Right ventricle myocardium superior (tissue), 1 donor: ENCODE measurements around the gene ITPRID2. TPM values are rescaled to one million over a fixed set of nuclear protein-coding genes. Genes with fewer than 3 reads are reported as not detected.

Experiments used
- ATAC-seq: fragments of 200-7000 bp; cut with Tn5 transposase; one replicate; pipeline ENCODE4 v1.9.1; 2020; ENCODE audit warnings: mild to moderate bottlenecking; ENCODE audit not compliant: poor library complexity
- DNase-seq: peaks from one replicate; pipeline ENCODE4 v3.0.0-alpha.2; 2020
- intact Hi-C: fragments of 100-400 bp; cut with DNase I; formaldehyde crosslinking; loops from one replicate; pipeline ENCODE4 v1.11.2; 2022
- total RNA-seq: library from RNA; stranded (reverse); fragmentation: NEBNext Ultra II Directional; extraction: Animal tissue kit (Norgen Biotek cat#: 25700); gene quantifications from one replicate; pipeline ENCODE4 v1.2.1, GENCODE V29; 2021
- donor health status: DM: no; HTN: yes; CAD: no; lungs with severe emphysema.

The ITPRID2 gene
- total RNA-seq, 1 donor from 2014 or later, result 65.6 TPM

GRCh38 chr2:181877181-181877664 lies 14.3 kb upstream of the ITPRID2 start:
- no peak for ATAC-seq
- intact Hi-C loops, result no loop called here
- DNase-seq, result no peak

GRCh38 chr2:181878448-181878847 lies 13.1 kb upstream of the ITPRID2 start:
- ATAC-seq (no peak), DNase-seq (no peak)
- intact Hi-C loops, result no loop called here

GRCh38 chr2:181879295-181879694 lies 12.2 kb upstream of the ITPRID2 start:
- ATAC-seq (no peak), DNase-seq (no peak)
- intact Hi-C loops, result no loop called here

- ATAC-seq (no peak), DNase-seq (no peak)
- intact Hi-C loops, result no loop called here
These were observed 9.1 kb upstream of the ITPRID2 start for GRCh38 chr2:181882246-181883020.

- DNase-seq, result no peak
- ATAC-seq, result no peak
- intact Hi-C loops, result no loop called here
These were observed 6.9 kb upstream of the ITPRID2 start for GRCh38 chr2:181884601-181885000.

GRCh38 chr2:181885096-181885495 lies 6.4 kb upstream of the ITPRID2 start:
- DNase-seq (no peak), ATAC-seq (no peak)
- intact Hi-C loops, result no loop called here

- no peak for DNase-seq
- intact Hi-C loops, result no loop called here
- ATAC-seq, result no peak
These were observed 5.3 kb upstream of the ITPRID2 start for GRCh38 chr2:181886192-181886591.

GRCh38 chr2:181887045-181887444 lies 4.5 kb upstream of the ITPRID2 start:
- ATAC-seq (no peak), DNase-seq (no peak)
- intact Hi-C loops, result no loop called here

- intact Hi-C loops, result loop anchor here (5.0 kb wide), 1 partner anchor 147 kb away; no protein-coding TSS in a partner anchor
- ATAC-seq, result no peak
- no peak for DNase-seq
These were observed 1.8 kb upstream of the ITPRID2 start for GRCh38 chr2:181889776-181890175.

GRCh38 chr2:181890271-181890670 lies 1.3 kb upstream of the ITPRID2 start:
- intact Hi-C loops, result loop anchor here (5.0 kb wide), 1 partner anchor 148 kb away; no protein-coding TSS in a partner anchor
- ATAC-seq (no peak), DNase-seq (no peak)

- DNase-seq (peak; percentile 86), ATAC-seq (peak; percentile 77)
- intact Hi-C loops, result loop anchor here (5.0 kb wide), 1 partner anchor 150 kb away; no protein-coding TSS in a partner anchor
These were observed 652 bp downstream of the ITPRID2 start for GRCh38 chr2:181891966-181892798.

- no peak for ATAC-seq
- intact Hi-C loops, result loop anchor here (5.0 kb wide), 1 partner anchor 151 kb away; no protein-coding TSS in a partner anchor
- DNase-seq, result no peak
These were observed 1.4 kb downstream of the ITPRID2 start for GRCh38 chr2:181892799-181893435.

- DNase-seq (no peak), ATAC-seq (no peak)
- intact Hi-C loops, result loop anchor here (5.0 kb wide), 1 partner anchor 152 kb away; no protein-coding TSS in a partner anchor
These were observed 2.9 kb downstream of the ITPRID2 start for GRCh38 chr2:181894381-181894780.

GRCh38 chr2:181895818-181896217 lies 4.3 kb downstream of the ITPRID2 start:
- ATAC-seq (no peak), DNase-seq (no peak)
- intact Hi-C loops, result no loop called here

- intact Hi-C loops, result no loop called here
- no peak for ATAC-seq
- no peak for DNase-seq
These were observed 4.8 kb downstream of the ITPRID2 start for GRCh38 chr2:181896286-181896685.

- ATAC-seq, result no peak
- intact Hi-C loops, result no loop called here
- no peak for DNase-seq
These were observed 8.6 kb downstream of the ITPRID2 start for GRCh38 chr2:181900007-181900651.

- ATAC-seq, result no peak
- intact Hi-C loops, result no loop called here
- no peak for DNase-seq
These were observed 11.1 kb downstream of the ITPRID2 start for GRCh38 chr2:181902625-181903024.

- ATAC-seq, result peak; percentile 43
- intact Hi-C loops, result no loop called here
- DNase-seq, result no peak
These were observed 12.6 kb downstream of the ITPRID2 start for GRCh38 chr2:181904022-181904632.
